HepG2 (cell line): Measurements from ENCODE around the gene RPS6KC1. TPM values are rescaled to one million over a fixed set of nuclear protein-coding genes. Genes with fewer than 3 reads are reported as not detected.

Experiments used
- DNMT1 ChIP-seq: sonication (generic); formaldehyde crosslinking; IDR thresholded peaks from 2 replicates; pipeline ENCODE4 v1.5.1; 2020; ENCODE audit warnings: mild to moderate bottlenecking, missing genetic modification reagents
- EHMT2 ChIP-seq: fragments of 200-600 bp; sonication (generic); IDR thresholded peaks from 2 replicates; pipeline ENCODE4 v1.7.0; 2017; ENCODE audit warnings: antibody characterized with exemption, low read depth, low read length, borderline replicate concordance
- EP300 ChIP-seq, 3 experiments: sonication (generic) in 1 of 3; formaldehyde crosslinking in 1 of 3; IDR thresholded peaks; 2 replicates each; pipeline versions ENCODE4 v1.5.1 to v1.6.1; 2011 to 2020; ENCODE audit warnings: low read depth in 2 of 3, low read length in 2 of 3, borderline replicate concordance in 1 of 3, improper control_type of control experiment in 1 of 3, mild to moderate bottlenecking in 1 of 3, missing genetic modification reagents in 1 of 3, moderate library complexity in 1 of 3
- JARID2 ChIP-seq: sonication (generic); formaldehyde crosslinking; IDR thresholded peaks from 2 replicates; pipeline ENCODE4 v1.8.1; 2023; ENCODE audit warnings: missing genetic modification reagents, inconsistent platforms; ENCODE audit not compliant: insufficient replicate concordance
- MTF2 ChIP-seq: sonication (generic); formaldehyde crosslinking; IDR thresholded peaks from 2 replicates; pipeline ENCODE4 v1.5.0; 2020; ENCODE audit warnings: missing genetic modification reagents, borderline replicate concordance
- NAIF1 ChIP-seq: sonication (generic); formaldehyde crosslinking; IDR thresholded peaks from 2 replicates; pipeline ENCODE4 v1.5.0; 2020; ENCODE audit warnings: mild to moderate bottlenecking, missing genetic modification reagents, borderline replicate concordance
- RAD21 ChIP-seq: fragments of 450-650 bp; formaldehyde crosslinking; IDR thresholded peaks from 2 replicates; pipeline ENCODE4 v1.5.0; 2020; ENCODE audit warnings: mild to moderate bottlenecking
- RELA ChIP-seq: sonication (generic); formaldehyde crosslinking; IDR thresholded peaks from 2 replicates; pipeline ENCODE4 v1.4.0; 2020; ENCODE audit warnings: missing genetic modification reagents
- SALL1 ChIP-seq: sonication (generic); formaldehyde crosslinking; IDR thresholded peaks from 2 replicates; pipeline ENCODE4 v1.8.0; 2022; ENCODE audit warnings: mild to moderate bottlenecking, missing genetic modification reagents
- SAP130 ChIP-seq: IDR thresholded peaks from 2 replicates; pipeline ENCODE4 v1.6.1; 2016; ENCODE audit warnings: low read depth
- SMYD3 ChIP-seq: sonication (generic); formaldehyde crosslinking; IDR thresholded peaks from 2 replicates; pipeline ENCODE4 v1.8.1; 2023; ENCODE audit warnings: mild to moderate bottlenecking, missing genetic modification reagents
- SRSF1 ChIP-seq: fragments of 200-400 bp; formaldehyde crosslinking; optimal IDR thresholded peaks from 2 replicates; pipeline ENCODE3; 2017; ENCODE audit warnings: mild to moderate bottlenecking, low read depth, low read length, moderate library complexity
- TOE1 ChIP-seq: sonication (generic); formaldehyde crosslinking; IDR thresholded peaks from 2 replicates; pipeline ENCODE4 v1.4.0; 2020; ENCODE audit warnings: mild to moderate bottlenecking, missing genetic modification reagents
- TRIM22 ChIP-seq: fragments of 450-650 bp; IDR thresholded peaks from 2 replicates; pipeline ENCODE4 v1.6.1; 2017
- YEATS2 ChIP-seq: sonication (generic); formaldehyde crosslinking; IDR thresholded peaks from 2 replicates; pipeline ENCODE4 v1.4.0; 2020; ENCODE audit warnings: missing genetic modification reagents, borderline replicate concordance
- YEATS4 ChIP-seq: sonication (generic); formaldehyde crosslinking; IDR thresholded peaks from 2 replicates; pipeline ENCODE4 v1.4.0; 2020; ENCODE audit warnings: missing genetic modification reagents, borderline replicate concordance
- ZNF275 ChIP-seq: sonication (generic); formaldehyde crosslinking; IDR thresholded peaks from 2 replicates; pipeline ENCODE4 v1.8.0; 2022; ENCODE audit warnings: missing genetic modification reagents, mild to moderate bottlenecking, inconsistent platforms, borderline replicate concordance
- ZNF292 ChIP-seq: sonication (generic); formaldehyde crosslinking; IDR thresholded peaks from 2 replicates; pipeline ENCODE4 v1.8.1; 2022; ENCODE audit warnings: mild to moderate bottlenecking, low read depth, missing genetic modification reagents, borderline replicate concordance
- ZNF354B ChIP-seq: sonication (generic); formaldehyde crosslinking; IDR thresholded peaks from 2 replicates; pipeline ENCODE4 v1.8.0; 2022; ENCODE audit warnings: mild to moderate bottlenecking, missing genetic modification reagents
- ZNF362 ChIP-seq: sonication (generic); formaldehyde crosslinking; IDR thresholded peaks from 2 replicates; pipeline ENCODE4 v1.4.0; 2020; ENCODE audit warnings: missing genetic modification reagents, mild to moderate bottlenecking, borderline replicate concordance
- ZNF572 ChIP-seq: sonication (generic); formaldehyde crosslinking; IDR thresholded peaks from 2 replicates; pipeline ENCODE4 v1.5.1; 2020; ENCODE audit warnings: mild to moderate bottlenecking, missing genetic modification reagents
- ZNF619 ChIP-seq: sonication (generic); formaldehyde crosslinking; IDR thresholded peaks from 2 replicates; pipeline ENCODE4 v1.4.0; 2020; ENCODE audit warnings: mild to moderate bottlenecking, missing genetic modification reagents
- ZNF740 ChIP-seq: sonication (generic); formaldehyde crosslinking; IDR thresholded peaks from 2 replicates; pipeline ENCODE4 v1.4.0; 2020; ENCODE audit warnings: missing genetic modification reagents
- ZNF777 ChIP-seq: sonication (generic); formaldehyde crosslinking; IDR thresholded peaks from 2 replicates; pipeline ENCODE4 v1.4.0; 2020; ENCODE audit warnings: missing genetic modification reagents
- ZNF850 ChIP-seq: sonication (generic); formaldehyde crosslinking; conservative IDR thresholded peaks from 2 replicates; pipeline ENCODE4 v1.9.0; 2021; ENCODE audit warnings: mild to moderate bottlenecking, missing genetic modification reagents
- ZNF883 ChIP-seq: sonication (generic); formaldehyde crosslinking; IDR thresholded peaks from 2 replicates; pipeline ENCODE4 v1.5.1; 2020; ENCODE audit warnings: mild to moderate bottlenecking, missing genetic modification reagents; ENCODE audit errors: not compliant biosample characterization
- polyA plus RNA-seq, 8 experiments: library from polyadenylated mRNA; depleted of rRNA in 3 of 8; stranded (reverse) in 7 of 8; unstranded in 1 of 8; fragments of >200 nt; fragmentation: Illumina TruSeq in 4 of 8; extraction: Trizol in 4 of 8; gene quantifications; 2 replicates each; pipeline versions ENCODE4 v1.2.1 to v1.2.3, GENCODE V29; 2011 to 2016; ENCODE audit warnings: low read depth in 4 of 8, missing spikeins in 1 of 8, mixed read lengths in 1 of 8; ENCODE audit not compliant: insufficient read depth in 1 of 8
- total RNA-seq, 5 experiments: library from RNA; depleted of rRNA; stranded (reverse); fragments of >200 nt; fragmentation: Illumina TruSeq; extraction: Trizol; gene quantifications; 2 replicates each; pipeline ENCODE4 v1.2.3, GENCODE V29; 2016; ENCODE audit warnings: low read depth in 1 of 5

The RPS6KC1 gene
- total and polyA plus RNA-seq, 2 of the 13 experiments (the other 11 are each of a cell fraction or from before 2014, with no cell fraction given), result 11.0 to 25.2 TPM

GRCh38 chr1:213051127-213051880 lies at the start of gene RPS6KC1 (continued):
- no peak for TF ChIP-seq ZNF275 (CRISPR knock-in tag)
- TF ChIP-seq ZNF883 (CRISPR knock-in tag), result peak; percentile 76
- TF ChIP-seq RAD21 (CRISPR knock-in tag), result no peak
- peak; percentile 93 for TF ChIP-seq SAP130 (CRISPR knock-in tag)
- no peak for TF ChIP-seq SMYD3 (CRISPR knock-in tag)
- TF ChIP-seq ZNF572, result no peak
- TF ChIP-seq TOE1, result no peak
- TF ChIP-seq YEATS4 (CRISPR knock-in tag), result no peak
- no peak for TF ChIP-seq ZNF850
- TF ChIP-seq DNMT1, result no peak; the same call in 1 of the 2 replicates
- no peak for TF ChIP-seq MTF2 (CRISPR knock-in tag)
- TF ChIP-seq ZNF362 (CRISPR knock-in tag), result peak; percentile 37; the same call in 1 of the 2 replicates
- 0 out of 4 replicates have a peak, but pooled peaks of 1 of the 2 experiments have one; percentile 7 for TF ChIP-seq EP300 (IDR thresholded peaks at IDR 0.05; ENCODE audit: low read depth in 2 of 2, low read length in 2 of 2)
- TF ChIP-seq EP300 (CRISPR knock-in tag; IDR thresholded peaks at IDR 0.05; ENCODE audit: borderline replicate concordance), result no peak
- TF ChIP-seq SRSF1, result no peak
- no peak for TF ChIP-seq RELA (CRISPR knock-in tag)
- no peak for TF ChIP-seq TRIM22
- peak; percentile 90; the same call in 1 of the 2 replicates for TF ChIP-seq EHMT2
- TF ChIP-seq ZNF740 (CRISPR knock-in tag), result no peak
- no peak for TF ChIP-seq JARID2
- TF ChIP-seq ZNF292, result peak; percentile 42; the same call in 1 of the 2 replicates
- peak; percentile 69; the same call in 1 of the 2 replicates for TF ChIP-seq ZNF619
- no peak for TF ChIP-seq ZNF777 (CRISPR knock-in tag)
- TF ChIP-seq ZNF354B (CRISPR knock-in tag), result no peak
- 0 out of 2 replicates have a peak, but pooled peaks have one; percentile 33 for TF ChIP-seq NAIF1 (CRISPR knock-in tag)
- peak; percentile 67; the same call in 1 of the 2 replicates for TF ChIP-seq YEATS2
- peak; percentile 78 for TF ChIP-seq SALL1 (CRISPR knock-in tag)
